H9 (cell line): ENCODE data around the gene TMSB4Y. TPM values are rescaled to one million over a fixed set of nuclear protein-coding genes. Genes with fewer than 3 reads are reported as not detected.

ENCODE experiments used
- DNase-seq: peaks from one replicate; pipeline ENCODE4 v3.0.0-alpha.2; 2017
- H2AFZ ChIP-seq: one replicate; pipeline ENCODE4 v1.6.1; 2013; ENCODE audit warnings: mild to moderate bottlenecking, low read length, control low read depth, moderate library complexity
- H2AK5ac ChIP-seq: 2 replicates; pipeline ENCODE4 v1.6.1; 2013; ENCODE audit warnings: low read length, control low read depth, mixed read lengths; ENCODE audit not compliant: insufficient read length
- H2BK120ac ChIP-seq: one replicate; pipeline ENCODE4 v1.6.1; 2013; ENCODE audit warnings: low read depth, mild to moderate bottlenecking, low read length, control low read depth, inconsistent platforms; ENCODE audit not compliant: poor library complexity, severe bottlenecking
- H2BK12ac ChIP-seq: 2 replicates; pipeline ENCODE4 v1.6.1; 2013; ENCODE audit warnings: low read length, control low read depth, mixed read lengths, low read depth; ENCODE audit not compliant: insufficient read length
- H2BK15ac ChIP-seq: 2 replicates; pipeline ENCODE4 v1.6.1; 2013; ENCODE audit warnings: low read depth, low read length, control low read depth
- H2BK20ac ChIP-seq: one replicate; pipeline ENCODE4 v1.6.1; 2013; ENCODE audit warnings: low read depth, mild to moderate bottlenecking, low read length, control low read depth, inconsistent platforms; ENCODE audit not compliant: poor library complexity, severe bottlenecking
- H2BK5ac ChIP-seq: 2 replicates; pipeline ENCODE4 v1.6.1; 2013; ENCODE audit warnings: low read length, control low read depth, mixed read lengths; ENCODE audit not compliant: insufficient read length
- H3K14ac ChIP-seq: 2 replicates; pipeline ENCODE4 v1.6.1; 2013; ENCODE audit warnings: low read length, control low read depth; ENCODE audit not compliant: insufficient read depth
- H3K18ac ChIP-seq: 2 replicates; pipeline ENCODE4 v1.6.1; 2013; ENCODE audit warnings: low read depth, mild to moderate bottlenecking, mixed read lengths, low read length, control low read depth; ENCODE audit not compliant: insufficient read length
- H3K23ac ChIP-seq: 2 replicates; pipeline ENCODE4 v1.6.1; 2013; ENCODE audit warnings: low read length, control low read depth, mixed read lengths, low read depth; ENCODE audit not compliant: insufficient read length
- H3K23me2 ChIP-seq: 2 replicates; pipeline ENCODE4 v1.6.1; 2013; ENCODE audit warnings: low read depth, mild to moderate bottlenecking, mixed read lengths, low read length, control low read depth; ENCODE audit not compliant: insufficient read length, poor library complexity, severe bottlenecking
- H3K27ac ChIP-seq: 2 replicates; pipeline ENCODE4 v1.5.1; 2013; ENCODE audit warnings: low read length, control low read depth, mixed read lengths, low read depth; ENCODE audit not compliant: insufficient read length
- H3K27me3 ChIP-seq: 2 replicates; pipeline ENCODE4 v1.6.1; 2013; ENCODE audit warnings: low read length, control low read depth, inconsistent platforms; ENCODE audit not compliant: insufficient read depth
- H3K4ac ChIP-seq: 2 replicates; pipeline ENCODE4 v1.6.1; 2013; ENCODE audit warnings: low read depth, mild to moderate bottlenecking, control low read depth, inconsistent platforms, low read length, moderate library complexity
- H3K4me1 ChIP-seq: 2 replicates; pipeline ENCODE4 v1.6.1; 2013; ENCODE audit warnings: low read length, control low read depth, inconsistent platforms; ENCODE audit not compliant: insufficient read depth
- H3K4me2 ChIP-seq: 2 replicates; pipeline ENCODE4 v1.6.1; 2013; ENCODE audit warnings: low read length, control low read depth, mixed read lengths; ENCODE audit not compliant: insufficient read length, insufficient read depth
- H3K56ac ChIP-seq: 2 replicates; pipeline ENCODE4 v1.6.1; 2013; ENCODE audit warnings: low read depth, mild to moderate bottlenecking, mixed read lengths, low read length, control low read depth; ENCODE audit not compliant: insufficient read length
- H3K79me1 ChIP-seq: 2 replicates; pipeline ENCODE4 v1.6.1; 2013; ENCODE audit warnings: low read depth, mild to moderate bottlenecking, moderate library complexity, low read length, control low read depth, inconsistent platforms; ENCODE audit not compliant: insufficient read depth, poor library complexity, severe bottlenecking
- H3K79me2 ChIP-seq: 2 replicates; pipeline ENCODE4 v1.6.1; 2013; ENCODE audit warnings: low read length, control low read depth, inconsistent platforms; ENCODE audit not compliant: insufficient read depth
- H3K9ac ChIP-seq: 2 replicates; pipeline ENCODE4 v1.6.1; 2013; ENCODE audit warnings: low read length, control low read depth, mixed read lengths; ENCODE audit not compliant: insufficient read length; ENCODE audit errors: extremely low read depth
- H3K9me3 ChIP-seq: one replicate; pipeline ENCODE4 v1.6.1; 2013; ENCODE audit warnings: low read depth, low read length, inconsistent platforms; ENCODE audit not compliant: control insufficient read depth
- H3T11ph ChIP-seq: one replicate; pipeline ENCODE4 v1.6.1; 2013; ENCODE audit warnings: mild to moderate bottlenecking, low read length, control low read depth, inconsistent platforms
- H4K20me1 ChIP-seq: one replicate; pipeline ENCODE4 v1.6.1; 2013; ENCODE audit not compliant: control insufficient read depth, insufficient read length, insufficient read depth
- H4K5ac ChIP-seq: 2 replicates; pipeline ENCODE4 v1.6.1; 2013; ENCODE audit warnings: low read depth, mild to moderate bottlenecking, mixed read lengths, low read length, control low read depth; ENCODE audit not compliant: insufficient read length
- H4K8ac ChIP-seq: replicated peaks from 2 replicates; pipeline ENCODE4 v1.6.1; 2013; ENCODE audit warnings: low read length, control low read depth, mixed read lengths, low read depth; ENCODE audit not compliant: insufficient read length
- H4K91ac ChIP-seq: 2 replicates; pipeline ENCODE4 v1.6.1; 2013; ENCODE audit warnings: low read depth, mild to moderate bottlenecking, moderate library complexity, mixed read lengths, low read length, control low read depth; ENCODE audit not compliant: insufficient read length
- H3K27ac Mint-ChIP-seq, 3 experiments: 2 replicates in 2 of 3; 3 replicates in 1 of 3; pipeline ENCODE4 v1.8.0; 2020 to 2021; ENCODE audit warnings: mixed read lengths in 3 of 3, mild to moderate bottlenecking in 1 of 3, moderate library complexity in 1 of 3
- H3K27me3 Mint-ChIP-seq: 2 replicates; pipeline ENCODE4 v1.8.0; 2021; ENCODE audit warnings: low read depth, mild to moderate bottlenecking, moderate library complexity, mixed read lengths
- H3K36me3 Mint-ChIP-seq, 3 experiments: 2 replicates in 2 of 3; 3 replicates in 1 of 3; pipeline ENCODE4 v1.8.0; 2020 to 2021; ENCODE audit warnings: low read depth in 3 of 3, mixed read lengths in 3 of 3; ENCODE audit not compliant: insufficient read depth in 1 of 3
- H3K4me1 Mint-ChIP-seq, 2 experiments: 2 replicates each; pipeline ENCODE4 v1.8.0; 2020; ENCODE audit warnings: mixed read lengths in 2 of 2
- H3K4me3 Mint-ChIP-seq, 2 experiments: 2 replicates in 1 of 2; 3 replicates in 1 of 2; pipeline ENCODE4 v1.8.0; 2020 to 2021; ENCODE audit warnings: mild to moderate bottlenecking in 2 of 2, mixed read lengths in 2 of 2, moderate library complexity in 1 of 2
- H3K9me3 Mint-ChIP-seq, 2 experiments: 2 replicates in 1 of 2; 3 replicates in 1 of 2; pipeline ENCODE4 v1.8.0; 2020; ENCODE audit warnings: mild to moderate bottlenecking in 2 of 2, mixed read lengths in 2 of 2, moderate library complexity in 1 of 2
- CTCF ChIP-seq: fragments of 200-600 bp; sonication (generic); conservative IDR thresholded peaks from 3 replicates; pipeline ENCODE4 v1.8.0; 2021; ENCODE audit warnings: antibody characterized with exemption, mild to moderate bottlenecking
- WGBS: extraction: QIAGEN DNeasy Blood & Tissue Kit; methylation state at CpG from one replicate; pipeline ENCODE4 v1.1.7; 2013; ENCODE audit warnings: missing lambda C conversion rate, low lambda C conversion rate, mixed read lengths; ENCODE audit not compliant: insufficient read length; ENCODE audit errors: extremely low coverage; 5-methylcytosine and 5-hydroxymethylcytosine counted together
- total RNA-seq: library from RNA; stranded (reverse); gene quantifications from 2 replicates; pipeline ENCODE4 v1.2.1, GENCODE V29; 2021

TMSB4Y gene
- total RNA-seq, 1 experiment from 2014 or later, result not detected

GRCh38 chrY:13729517-13729916 is 25.8 kb downstream of the TMSB4Y start:
- H2BK5ac ChIP-seq, result no peak overlapping the region
- H3T11ph ChIP-seq, result no peak overlapping the region
- DNase-seq, result no peak
- no peak overlapping the region for H3K27ac ChIP-seq
- H3K79me1 ChIP-seq, result no peaks in the 10 kb centered on the region
- no peak overlapping the region for H3K23ac ChIP-seq
- WGBS, result no CpG with 5 or more reads among the region's 6 CpGs
- Mint-ChIP-seq H3K4me1 (no peaks in the 10 kb centered on the region), H3K27ac (no peak overlapping the region), H3K36me3 (no peaks in the 10 kb centered on the region), H3K4me3 (no peak overlapping the region), H3K27me3 (no peaks in the 10 kb centered on the region), H3K9me3 (no peaks in the 10 kb centered on the region)
- H2BK120ac ChIP-seq, result no peak overlapping the region
- no peak overlapping the region for H3K4me2 ChIP-seq
- H4K91ac ChIP-seq, result no peak overlapping the region
- H2AFZ ChIP-seq, result no peak overlapping the region
- H3K4ac ChIP-seq, result no peak overlapping the region
- no peak overlapping the region for H3K9ac ChIP-seq
- no peak for TF ChIP-seq CTCF
- H2BK12ac ChIP-seq, result no peak overlapping the region
- H2BK15ac ChIP-seq, result no peak overlapping the region
- H4K8ac ChIP-seq, result no peak overlapping the region
- H3K18ac ChIP-seq, result no peak overlapping the region
- H4K5ac ChIP-seq, result no peak overlapping the region
- H2BK20ac ChIP-seq, result no peak overlapping the region
- H3K9me3 ChIP-seq, result no peaks in the 10 kb centered on the region
- no peak overlapping the region for H3K56ac ChIP-seq
- H3K4me1 ChIP-seq, result no peaks in the 10 kb centered on the region
- no peak overlapping the region for H2AK5ac ChIP-seq
- no peaks in the 10 kb centered on the region for H3K27me3 ChIP-seq
- H4K20me1 ChIP-seq, result no peaks in the 10 kb centered on the region
- no peaks in the 10 kb centered on the region for H3K79me2 ChIP-seq
- no peaks in the 10 kb centered on the region for H3K23me2 ChIP-seq
- no peak overlapping the region for H3K14ac ChIP-seq
